Natural killer cell (primary cell): ENCODE results near the gene STAP2. TPM values are rescaled to one million over a fixed set of nuclear protein-coding genes. Genes with fewer than 3 reads are reported as not detected.

Experiments used
- ATAC-seq, 3 donors: fragments of 150-1000 bp in 2 of 3; fragments of 200-7000 bp in 1 of 3; cut with Tn5 transposase; 1 replicate in 1 of 3; 2 replicates in 2 of 3; pipeline ENCODE4 v1.10.0; 2021; ENCODE audit warnings: mild to moderate bottlenecking in 2 of 3, moderate library complexity in 2 of 3
- DNase-seq, 2 donors: peaks; one replicate each; pipeline versions ENCODE4 v3.0.0 to v3.0.0-alpha.2; 2013 to 2021; ENCODE audit warnings: mixed read lengths in 1 of 2
- H3K27ac ChIP-seq: one replicate; pipeline ENCODE4 v1.5.1; 2013; ENCODE audit warnings: mild to moderate bottlenecking, low read length
- H3K27me3 ChIP-seq: one replicate; pipeline ENCODE4 v1.6.1; 2013; ENCODE audit warnings: low read length; ENCODE audit not compliant: control insufficient read depth, insufficient read depth
- H3K36me3 ChIP-seq: one replicate; pipeline ENCODE4 v1.6.1; 2013; ENCODE audit warnings: low read length; ENCODE audit not compliant: control insufficient read depth, insufficient read depth
- H3K4me1 ChIP-seq: one replicate; pipeline ENCODE4 v1.6.1; 2013; ENCODE audit warnings: low read length; ENCODE audit not compliant: control insufficient read depth, insufficient read depth
- H3K4me3 ChIP-seq: one replicate; pipeline ENCODE4 v1.5.1; 2013; ENCODE audit warnings: low read length
- H3K9me3 ChIP-seq: one replicate; pipeline ENCODE4 v1.6.1; 2013; ENCODE audit warnings: low read length; ENCODE audit not compliant: control insufficient read depth, insufficient read depth
- H3K27ac Mint-ChIP-seq, 2 donors: one replicate each; pipeline ENCODE4 v1.8.0; 2022; ENCODE audit warnings: mild to moderate bottlenecking in 2 of 2, mixed read lengths in 2 of 2, moderate library complexity in 1 of 2
- H3K27me3 Mint-ChIP-seq, 2 donors: one replicate each; pipeline ENCODE4 v1.8.0; 2022; ENCODE audit warnings: low read depth in 2 of 2, mixed read lengths in 2 of 2
- H3K36me3 Mint-ChIP-seq: one replicate; pipeline ENCODE4 v1.8.0; 2022; ENCODE audit warnings: mixed read lengths
- H3K4me1 Mint-ChIP-seq, 2 donors: one replicate each; pipeline ENCODE4 v1.8.0; 2022; ENCODE audit warnings: mixed read lengths in 2 of 2
- H3K4me3 Mint-ChIP-seq: one replicate; pipeline ENCODE4 v1.8.0; 2022; ENCODE audit warnings: mild to moderate bottlenecking, moderate library complexity, mixed read lengths
- H3K9me3 Mint-ChIP-seq, 2 donors: one replicate each; pipeline ENCODE4 v1.8.0; 2022; ENCODE audit warnings: mixed read lengths in 2 of 2
- CTCF ChIP-seq: fragments of 200-600 bp; IDR thresholded peaks from one replicate; pipeline ENCODE4 v1.8.0; 2022; ENCODE audit warnings: antibody characterized with exemption
- WGBS: methylation state at CpG from one replicate; pipeline ENCODE4 v1.1.7; 2013; ENCODE audit warnings: missing lambda C conversion rate; ENCODE audit not compliant: insufficient coverage; 5-methylcytosine and 5-hydroxymethylcytosine counted together
- intact Hi-C: fragments of 100-400 bp; cut with micrococcal nuclease; formaldehyde crosslinking; loops from one replicate; pipeline ENCODE4 v1.14.2; 2022
- total RNA-seq, 4 donors: library from RNA; stranded (reverse); fragments of 120-200 nt in 1 of 4; gene quantifications; one replicate each; pipeline versions ENCODE4 v1.2.3 to v1.2.4, GENCODE V29; 2013 to 2022

STAP2 gene
- total RNA-seq, 3 donors from 2014 or later (not counting 1 experiment from before 2014, with no cell fraction given) = 1.4 to 3.3 (median 2.0) TPM

GRCh38 chr19:4380254-4380727 is 41.7 kb upstream of the STAP2 start:
- peak overlapping the region; percentile 82 to 87 for H3K27ac Mint-ChIP-seq
- 2% methylated on average over 17 of the region's 17 CpGs for WGBS
- H3K4me1 Mint-ChIP-seq = peaks cover 28 to 41% of the 10 kb centered on the region in 2 donors
- H3K36me3 ChIP-seq = peaks cover 3% of the 10 kb centered on the region
- ATAC-seq = peak; percentile 78 to 85 (median 84)
- no peak for TF ChIP-seq CTCF
- intact Hi-C loops = no loop called here
- H3K9me3 Mint-ChIP-seq = no peaks in the 10 kb centered on the region
- peak overlapping the region; percentile 83 for H3K4me3 Mint-ChIP-seq
- H3K27me3 ChIP-seq = no peaks in the 10 kb centered on the region
- H3K4me1 ChIP-seq = peaks cover 64% of the 10 kb centered on the region
- peak in 1 of 2 donors; percentile 77 for DNase-seq
- peak overlapping the region; percentile 77 for H3K27ac ChIP-seq
- no peaks in the 10 kb centered on the region for H3K9me3 ChIP-seq
- H3K4me3 ChIP-seq = peak overlapping the region; percentile 4
- no peaks in the 10 kb centered on the region for H3K36me3 Mint-ChIP-seq
- H3K27me3 Mint-ChIP-seq = no peaks in the 10 kb centered on the region

- 36% methylated on average over 20 of the region's 20 CpGs for WGBS
- H3K27me3 ChIP-seq = no peaks in the 10 kb centered on the region
- intact Hi-C loops = no loop called here
- Mint-ChIP-seq H3K36me3 (no peaks in the 10 kb centered on the region), H3K27me3 (no peaks in the 10 kb centered on the region), H3K4me1 (peaks cover 28 to 41% of the 10 kb centered on the region in 2 donors), H3K27ac (peak overlapping the region; percentile 82 to 87), H3K9me3 (no peaks in the 10 kb centered on the region), H3K4me3 (peak overlapping the region; percentile 83)
- H3K27ac ChIP-seq = peak overlapping the region; percentile 77
- peak in 1 of 2 donors; percentile 55 for DNase-seq
- H3K4me3 ChIP-seq = peak overlapping the region; percentile 4
- peak; percentile 15 to 31 (median 25) for ATAC-seq
- peaks cover 70% of the 10 kb centered on the region for H3K4me1 ChIP-seq
- peaks cover 2% of the 10 kb centered on the region for H3K36me3 ChIP-seq
- H3K9me3 ChIP-seq = no peaks in the 10 kb centered on the region
- no peak for TF ChIP-seq CTCF
Observed at GRCh38 chr19:4379383-4380253, 41.0 kb upstream of the STAP2 start.

- WGBS = 88% methylated on average over 11 of the region's 11 CpGs
Observed at GRCh38 chr19:4378886-4379285, 40.3 kb upstream of the STAP2 start.

More at GRCh38 chr19:4378886-4379285, 40.3 kb upstream of the STAP2 start:
- ATAC-seq (no peak), DNase-seq (no peak)
- Mint-ChIP-seq H3K27ac (peak overlapping the region in 1 of 2 donors; percentile 87), H3K27me3 (no peaks in the 10 kb centered on the region), H3K9me3 (no peaks in the 10 kb centered on the region), H3K4me3 (no peak overlapping the region), H3K36me3 (no peaks in the 10 kb centered on the region), H3K4me1 (peaks cover 31 to 46% of the 10 kb centered on the region in 2 donors)
- Histone ChIP-seq H3K4me3 (no peak overlapping the region), H3K9me3 (no peaks in the 10 kb centered on the region), H3K27ac (no peak overlapping the region), H3K4me1 (peaks cover 78% of the 10 kb centered on the region), H3K27me3 (no peaks in the 10 kb centered on the region), H3K36me3 (no peaks in the 10 kb centered on the region)
- intact Hi-C loops = no loop called here
- TF ChIP-seq CTCF = no peak
